Gastrocnemius medialis (tissue), 4 donors: Measurements from ENCODE around the gene KLC1.

Source experiments
- CTCF ChIP-seq, 5 experiments: fragments of 450-650 bp in 3 of 5; fragments of 200-600 bp in 2 of 5; sonication (generic) in 2 of 5; IDR thresholded peaks in 4 of 5; conservative IDR thresholded peaks in 1 of 5; 1 replicate in 4 of 5; 2 replicates in 1 of 5; pipeline ENCODE4 v1.5.1; 2016 to 2019; ENCODE audit warnings: antibody characterized with exemption in 5 of 5, mild to moderate bottlenecking in 3 of 5, moderate library complexity in 3 of 5
- POLR2A ChIP-seq, 2 donors: fragments of 450-650 bp; IDR thresholded peaks; one replicate each; pipeline ENCODE4 v1.6.1; 2017; ENCODE audit warnings: antibody characterized with exemption in 2 of 2, mild to moderate bottlenecking in 2 of 2, moderate library complexity in 2 of 2

- TF ChIP-seq CTCF (IDR thresholded peaks at IDR 0.05 in 4 of 5, conservative IDR thresholded peaks at IDR 0.05 in 1 of 5) (no peak), POLR2A (IDR thresholded peaks at IDR 0.05) (no peak)
These were observed 30.6 kb downstream of the KLC1 start for GRCh38 chr14:103659631-103660030.
